Measurements from ENCODE around the gene SECISBP2L. TPM values are rescaled to one million over a fixed set of nuclear protein-coding genes. Genes with fewer than 3 reads are reported as not detected.

SECISBP2L gene
- total and polyA plus RNA-seq, 4 donors: 16.2 to 678 (median 51.7) TPM

DNA sequence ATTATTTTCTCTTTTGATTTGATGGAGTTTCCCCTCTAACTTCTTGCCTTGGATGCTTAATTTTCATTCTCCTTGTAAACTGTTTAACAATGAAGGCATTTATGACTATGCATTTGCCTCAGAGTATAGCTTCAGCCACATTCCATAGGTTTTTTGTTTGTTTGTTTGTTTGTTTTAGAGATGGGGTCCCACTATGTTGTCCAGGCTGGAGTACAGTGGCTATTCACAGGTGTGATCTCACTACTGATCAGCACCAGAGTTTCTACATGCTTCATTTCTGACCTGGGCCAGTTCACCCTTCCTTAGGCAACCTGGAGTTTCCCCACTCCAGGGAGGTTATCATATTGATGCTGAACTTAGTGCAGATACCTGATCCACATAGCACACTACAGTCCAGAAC, 4.1 kb downstream of the SECISBP2L start:
- no peak for ATAC-seq (ENCODE audit: insufficient read depth, low FRiP score)

GRCh38 chr15:49041426-49041825, 4.8 kb downstream of the SECISBP2L start:
- peaks cover 0 to 31% (median 13%) of the 10 kb centered on the region in 5 donors for H3K4me1 ChIP-seq (ENCODE audit: control insufficient read depth in 5 of 5, insufficient read depth in 5 of 5, low read length in 5 of 5)
- WGBS, 2 donors: 52 to 76% methylated on average over 5 of the region's 5 CpGs

More for the DNA sequence above, 4.1 kb downstream of the SECISBP2L start:
- H3K27ac ChIP-seq (ENCODE audit: low read depth in 1 of 2, low read length in 1 of 2): no peak overlapping the region
- TF ChIP-seq, protein P1, sequence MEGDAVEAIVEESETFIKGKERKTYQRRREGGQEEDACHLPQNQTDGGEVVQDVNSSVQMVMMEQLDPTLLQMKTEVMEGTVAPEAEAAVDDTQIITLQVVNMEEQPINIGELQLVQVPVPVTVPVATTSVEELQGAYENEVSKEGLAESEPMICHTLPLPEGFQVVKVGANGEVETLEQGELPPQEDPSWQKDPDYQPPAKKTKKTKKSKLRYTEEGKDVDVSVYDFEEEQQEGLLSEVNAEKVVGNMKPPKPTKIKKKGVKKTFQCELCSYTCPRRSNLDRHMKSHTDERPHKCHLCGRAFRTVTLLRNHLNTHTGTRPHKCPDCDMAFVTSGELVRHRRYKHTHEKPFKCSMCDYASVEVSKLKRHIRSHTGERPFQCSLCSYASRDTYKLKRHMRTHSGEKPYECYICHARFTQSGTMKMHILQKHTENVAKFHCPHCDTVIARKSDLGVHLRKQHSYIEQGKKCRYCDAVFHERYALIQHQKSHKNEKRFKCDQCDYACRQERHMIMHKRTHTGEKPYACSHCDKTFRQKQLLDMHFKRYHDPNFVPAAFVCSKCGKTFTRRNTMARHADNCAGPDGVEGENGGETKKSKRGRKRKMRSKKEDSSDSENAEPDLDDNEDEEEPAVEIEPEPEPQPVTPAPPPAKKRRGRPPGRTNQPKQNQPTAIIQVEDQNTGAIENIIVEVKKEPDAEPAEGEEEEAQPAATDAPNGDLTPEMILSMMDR (IDR thresholded peaks at IDR 0.05; ENCODE audit: control extremely low read depth, extremely low read depth): no peak
- DNase-seq: no peak
- no peak overlapping the region for H3K9ac ChIP-seq (ENCODE audit: insufficient read depth in 1 of 2, low read length in 2 of 2)
- H3K4me3 ChIP-seq: no peak overlapping the region
- no peaks in the 10 kb centered on the region for H3K9me3 ChIP-seq (ENCODE audit: control insufficient read depth in 4 of 4, insufficient read depth in 3 of 4, low read length in 3 of 4)
- peaks cover 0 to 27% (median 9%) of the 10 kb centered on the region in 5 donors for H3K4me1 ChIP-seq (ENCODE audit: control insufficient read depth in 5 of 5, insufficient read depth in 5 of 5, low read length in 5 of 5)
- H3K36me3 ChIP-seq (ENCODE audit: control insufficient read depth in 4 of 4, insufficient read depth in 4 of 4, low read length in 4 of 4): peaks cover 0 to 3% (median 0%) of the 10 kb centered on the region in 4 donors
- no peaks in the 10 kb centered on the region for H3K27me3 ChIP-seq (ENCODE audit: control insufficient read depth in 3 of 3, insufficient read depth in 3 of 3, low read length in 2 of 3)

DNA sequence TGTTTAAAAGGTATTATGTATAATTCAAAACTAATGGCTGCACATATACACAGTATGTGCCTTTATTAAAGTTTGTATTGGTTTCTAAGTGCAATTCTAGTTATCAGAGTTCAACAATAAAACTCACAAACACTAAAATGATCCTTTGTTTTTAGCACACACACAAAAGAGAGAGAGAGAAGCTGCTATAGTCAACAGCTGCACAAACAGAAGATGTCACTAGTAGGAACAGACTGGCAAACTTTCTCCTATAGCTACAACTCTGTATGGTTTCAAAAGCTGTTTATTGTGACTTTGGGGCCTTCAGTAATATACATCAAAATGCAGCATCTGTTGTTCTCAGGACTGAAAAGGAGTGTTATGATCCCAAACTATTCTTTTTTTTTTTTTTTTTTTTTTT, 6.1 kb downstream of the SECISBP2L start:
- Histone ChIP-seq H3K9ac (ENCODE audit: insufficient read depth in 1 of 2, low read length in 2 of 2) (no peak overlapping the region), H3K27me3 (ENCODE audit: control insufficient read depth in 3 of 3, insufficient read depth in 3 of 3, low read length in 2 of 3) (no peaks in the 10 kb centered on the region), H3K27ac (ENCODE audit: low read depth in 1 of 2, low read length in 1 of 2) (no peak overlapping the region), H3K4me3 (no peak overlapping the region), H3K36me3 (ENCODE audit: control insufficient read depth in 4 of 4, insufficient read depth in 4 of 4, low read length in 4 of 4) (peaks cover 0 to 15% (median 4%) of the 10 kb centered on the region in 4 donors), H3K9me3 (ENCODE audit: control insufficient read depth in 4 of 4, insufficient read depth in 3 of 4, low read length in 3 of 4) (no peaks in the 10 kb centered on the region), H3K4me1 (ENCODE audit: control insufficient read depth in 5 of 5, insufficient read depth in 5 of 5, low read length in 5 of 5) (peaks cover 0 to 30% (median 14%) of the 10 kb centered on the region in 5 donors)
- TF ChIP-seq, protein P1 (IDR thresholded peaks at IDR 0.05; ENCODE audit: control extremely low read depth, extremely low read depth): no peak
- DNase-seq: no peak
- no peak for ATAC-seq (ENCODE audit: insufficient read depth, low FRiP score)

More at GRCh38 chr15:49041426-49041825, 4.8 kb downstream of the SECISBP2L start:
- Histone ChIP-seq H3K27ac (ENCODE audit: low read depth in 1 of 2, low read length in 1 of 2) (no peak overlapping the region), H3K4me3 (no peak overlapping the region), H3K27me3 (ENCODE audit: control insufficient read depth in 3 of 3, insufficient read depth in 3 of 3, low read length in 2 of 3) (no peaks in the 10 kb centered on the region), H3K9me3 (ENCODE audit: control insufficient read depth in 4 of 4, insufficient read depth in 3 of 4, low read length in 3 of 4) (no peaks in the 10 kb centered on the region), H3K36me3 (ENCODE audit: control insufficient read depth in 4 of 4, insufficient read depth in 4 of 4, low read length in 4 of 4) (peaks cover 0 to 7% (median 0%) of the 10 kb centered on the region in 4 donors), H3K9ac (ENCODE audit: insufficient read depth in 1 of 2, low read length in 2 of 2) (peak overlapping the region in 1 of 2 donors; percentile 19)
- ATAC-seq (ENCODE audit: insufficient read depth, low FRiP score) (no peak), DNase-seq (peak in 1 of 3 donors; percentile 30)
- TF ChIP-seq, protein P1 (IDR thresholded peaks at IDR 0.05; ENCODE audit: control extremely low read depth, extremely low read depth): no peak

- H3K36me3 ChIP-seq (ENCODE audit: control insufficient read depth in 4 of 4, insufficient read depth in 4 of 4, low read length in 4 of 4): peaks cover 0 to 21% (median 9%) of the 10 kb centered on the region in 4 donors
- DNase-seq (peak in 1 of 3 donors; percentile 13), ATAC-seq (ENCODE audit: insufficient read depth, low FRiP score) (no peak)
- no peak overlapping the region for H3K4me3 ChIP-seq
- TF ChIP-seq, protein P1 (IDR thresholded peaks at IDR 0.05; ENCODE audit: control extremely low read depth, extremely low read depth): no peak
- H3K9me3 ChIP-seq (ENCODE audit: control insufficient read depth in 4 of 4, insufficient read depth in 3 of 4, low read length in 3 of 4): no peaks in the 10 kb centered on the region
- no peak overlapping the region for H3K9ac ChIP-seq (ENCODE audit: insufficient read depth in 1 of 2, low read length in 2 of 2)
- no peak overlapping the region for H3K27ac ChIP-seq (ENCODE audit: low read depth in 1 of 2, low read length in 1 of 2)
- no peaks in the 10 kb centered on the region for H3K27me3 ChIP-seq (ENCODE audit: control insufficient read depth in 3 of 3, insufficient read depth in 3 of 3, low read length in 2 of 3)
- peaks cover 0 to 14% (median 4%) of the 10 kb centered on the region in 5 donors for H3K4me1 ChIP-seq (ENCODE audit: control insufficient read depth in 5 of 5, insufficient read depth in 5 of 5, low read length in 5 of 5)
Observed at GRCh38 chr15:49038382-49038781, 7.9 kb downstream of the SECISBP2L start.

All from lung (tissue), 12 donors.